Adrenal gland (tissue), 12 donors: ENCODE measurements around the gene PMEPA1. TPM values are rescaled to one million over a fixed set of nuclear protein-coding genes. Genes with fewer than 3 reads are reported as not detected.

Experiments used
- DNase-seq, 7 donors: peaks; one replicate each; pipeline ENCODE4 v3.0.0-alpha.2; 2019 to 2020
- H3K27ac ChIP-seq, 5 donors: fragments of 200-600 bp; sonication (generic) in 4 of 5; 1 replicate in 3 of 5; 2 replicates in 2 of 5; pipeline versions ENCODE4 v1.5.1 to v1.8.0; 2016 to 2020; ENCODE audit warnings: mild to moderate bottlenecking in 1 of 5
- H3K27me3 ChIP-seq: fragments of 200-600 bp; 2 replicates; pipeline ENCODE4 v1.8.0; 2021
- H3K36me3 ChIP-seq, 2 donors: fragments of 200-600 bp; replicated peaks in 1 of 2; 1 replicate in 1 of 2; 2 replicates in 1 of 2; pipeline versions ENCODE4 v1.5.1 to v1.8.0; 2018 to 2022
- H3K4me1 ChIP-seq, 2 donors: fragments of 200-600 bp; replicated peaks in 1 of 2; 1 replicate in 1 of 2; 2 replicates in 1 of 2; pipeline versions ENCODE4 v1.5.1 to v1.8.0; 2018 to 2021
- H3K4me3 ChIP-seq, 4 donors: fragments of 200-600 bp; sonication (generic) in 3 of 4; one replicate each; pipeline ENCODE4 v1.5.1; 2016 to 2018
- H3K9me3 ChIP-seq, 3 donors: fragments of 200-600 bp; sonication (generic) in 1 of 3; replicated peaks in 1 of 3; 1 replicate in 2 of 3; 2 replicates in 1 of 3; pipeline versions ENCODE4 v1.5.1 to v1.8.0; 2016 to 2021
- CTCF ChIP-seq, 6 experiments: fragments of 450-650 bp in 4 of 6; fragments of 200-600 bp in 2 of 6; sonication (generic) in 1 of 6; IDR thresholded peaks; 1 replicate in 5 of 6; 2 replicates in 1 of 6; pipeline versions ENCODE4 v1.5.1 to v1.8.0; 2016 to 2021; ENCODE audit warnings: antibody characterized with exemption in 6 of 6, mild to moderate bottlenecking in 2 of 6, moderate library complexity in 1 of 6
- POLR2A ChIP-seq, 2 donors: fragments of 450-650 bp; IDR thresholded peaks; one replicate each; pipeline ENCODE4 v1.6.1; 2017; ENCODE audit warnings: antibody characterized with exemption in 2 of 2, mild to moderate bottlenecking in 2 of 2, moderate library complexity in 1 of 2
- WGBS, 4 donors: extraction: QIAGEN DNeasy Blood & Tissue Kit in 2 of 4; methylation state at CpG; one replicate each; pipeline versions ENCODE4 v1.1.5 to v1.1.7; 2013 to 2017; 5-methylcytosine and 5-hydroxymethylcytosine counted together
- intact Hi-C, 2 donors: fragments of 100-400 bp; cut with DNase I; formaldehyde crosslinking; loops; one replicate each; pipeline versions ENCODE4 v1.14.1 to v1.15.0; 2022 to 2023
- polyA plus RNA-seq, 3 donors: library from polyadenylated mRNA; stranded (reverse); fragments of 200-250 nt in 2 of 3; fragments of 350-450 nt in 1 of 3; fragmentation: Illumina TruSeq in 1 of 3; extraction: RNeasy Lipid Tissue Mini Kit (QIAGEN cat#74804) in 1 of 3; gene quantifications; one replicate each; pipeline ENCODE4 v1.2.3, GENCODE V29; 2013 to 2014
- total RNA-seq, 9 donors: library from RNA; depleted of rRNA in 4 of 9; stranded (reverse); fragments of >200 nt in 4 of 9; fragments of 120-200 nt in 1 of 9; fragmentation: NEBNext Ultra II Directional in 1 of 9; extraction: Animal tissue kit (Norgen Biotek cat#: 25700) in 1 of 9; gene quantifications; one replicate each; pipeline versions ENCODE4 v1.1.0 to v1.2.4, GENCODE V29; 2013 to 2023
- donor health status: healthy with polysubstance abuse.
- donor health status: Bipolar disorder and iron deficiency.
- donor health status: DM: yes; HTN: yes; CAD: no.
- donor health status: DM: no; HTN: no; CAD: no.
- donor health status: DM: no; HTN: no; CAD: no.
- donor health status: DM: yes; HTN: yes; CAD: no.

Gene PMEPA1
- total and polyA plus RNA-seq, 12 donors = 1.2 to 36.0 (median 10.0) TPM

DNA sequence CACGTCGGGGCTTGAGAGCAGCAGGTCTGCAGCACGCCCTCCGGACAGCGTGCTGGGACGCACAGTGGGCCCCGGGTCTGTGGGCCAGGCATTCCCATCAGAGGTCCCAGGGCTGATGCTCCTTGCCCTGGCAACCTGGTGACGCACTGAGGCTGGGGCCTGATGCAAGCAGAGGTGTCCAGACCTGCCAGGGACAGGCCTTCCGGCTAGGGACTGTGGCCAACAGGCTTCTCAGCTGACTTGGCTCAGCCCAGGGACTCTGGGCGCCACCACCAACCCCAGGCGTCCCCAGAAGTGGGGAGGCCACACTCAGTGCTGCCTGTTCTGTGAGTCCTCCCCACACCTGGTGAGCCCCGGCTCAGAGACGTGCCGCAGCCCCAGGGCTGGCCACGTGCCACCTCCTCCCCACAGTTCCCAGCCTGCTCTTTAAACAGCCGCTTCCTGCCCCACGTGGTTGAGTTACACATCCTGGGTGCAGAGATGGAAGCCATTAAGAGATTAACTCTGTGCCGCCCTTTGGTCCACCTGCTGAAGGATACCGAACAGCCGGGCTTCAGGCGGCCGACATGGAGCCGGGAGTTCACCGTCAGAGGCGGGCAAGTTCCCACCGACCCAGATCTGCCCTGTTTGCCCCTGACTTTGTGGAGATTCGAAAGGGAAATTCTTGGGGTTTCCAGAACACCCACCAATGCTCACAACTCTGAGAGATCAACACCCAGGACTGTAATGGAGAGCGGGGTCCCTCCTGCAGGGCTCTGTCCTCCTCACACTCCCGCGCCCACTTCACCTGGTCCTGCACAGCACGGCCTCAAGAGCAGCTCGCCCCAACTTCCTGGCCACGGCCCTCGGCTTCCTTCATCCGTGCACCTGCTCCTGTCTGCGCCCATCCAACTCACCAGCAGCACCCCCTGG, 52.0 kb downstream of the PMEPA1 start:
- TF ChIP-seq POLR2A (IDR thresholded peaks at IDR 0.05) = no peak
- TF ChIP-seq CTCF (IDR thresholded peaks at IDR 0.05) = no peak
- no peaks in the 10 kb centered on the region for H3K27me3 ChIP-seq
- H3K9me3 ChIP-seq = no peaks in the 10 kb centered on the region
- no peaks in the 10 kb centered on the region for H3K4me1 ChIP-seq
- intact Hi-C loops = loop anchor here (5.0 to 10.0 kb wide), 3 partner anchors 427 to 517 kb away; no protein-coding TSS in a partner anchor
- no peak overlapping the region for H3K27ac ChIP-seq
- WGBS, 4 donors = 82 to 88% (median 84%) methylated on average over 19 to 36 of the region's 36 CpGs
- peak in 5 of 7 donors; percentile 10 to 82 (median 21) for DNase-seq
- no peak overlapping the region for H3K4me3 ChIP-seq
- peaks cover 0 to 13% of the 10 kb centered on the region in 2 donors for H3K36me3 ChIP-seq

DNA sequence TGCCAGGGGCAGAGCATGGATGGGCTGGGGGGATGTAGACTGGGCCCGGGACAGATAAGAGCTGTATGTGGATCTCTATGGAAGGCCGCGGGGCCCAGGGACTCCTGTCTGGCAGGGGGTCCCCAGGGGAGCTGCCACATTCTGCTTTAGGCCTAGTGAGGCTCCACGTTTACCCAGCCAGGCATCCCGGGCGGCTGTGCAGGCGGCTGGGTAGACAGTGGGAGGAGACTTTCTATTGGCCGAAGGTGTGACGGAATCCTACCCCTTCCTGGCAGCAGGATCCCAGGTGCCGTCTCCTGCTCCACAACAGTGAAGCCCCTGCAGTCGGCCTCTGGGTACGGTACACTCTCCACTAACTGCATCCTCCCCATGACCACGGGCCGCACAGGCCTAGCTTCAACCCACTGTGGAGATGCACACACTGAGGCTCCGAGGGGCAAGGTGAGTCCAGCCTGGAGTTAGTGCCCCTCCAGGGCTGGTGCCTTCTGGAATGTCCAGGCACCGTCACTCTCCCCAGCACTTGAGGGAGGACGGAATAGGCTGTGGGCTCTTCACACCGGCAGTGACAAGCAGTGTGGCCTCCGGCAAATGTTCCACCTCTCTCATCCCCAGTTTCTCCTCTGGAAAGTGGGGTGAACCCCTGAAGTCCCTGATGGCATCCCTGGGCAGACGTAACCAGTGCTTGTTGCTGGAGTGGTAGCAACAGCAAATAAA, 52.8 kb downstream of the PMEPA1 start:
- TF ChIP-seq CTCF (IDR thresholded peaks at IDR 0.05) (no peak), POLR2A (IDR thresholded peaks at IDR 0.05) (no peak)
- 90 to 94% (median 92%) methylated on average over 5 to 20 of the region's 20 CpGs for WGBS, 4 donors
- Histone ChIP-seq H3K27ac (no peak overlapping the region), H3K9me3 (no peaks in the 10 kb centered on the region), H3K27me3 (no peaks in the 10 kb centered on the region), H3K4me1 (no peaks in the 10 kb centered on the region), H3K36me3 (peaks cover 0 to 21% of the 10 kb centered on the region in 2 donors), H3K4me3 (no peak overlapping the region)
- intact Hi-C loops = loop anchor here (5.0 to 10.0 kb wide), 3 partner anchors 428 to 518 kb away; no protein-coding TSS in a partner anchor
- DNase-seq = peak in 4 of 7 donors; percentile 6 to 43 (median 14)

- Histone ChIP-seq H3K27ac (no peak overlapping the region), H3K9me3 (no peaks in the 10 kb centered on the region), H3K36me3 (peaks cover 0 to 23% of the 10 kb centered on the region in 2 donors), H3K4me3 (no peak overlapping the region), H3K27me3 (no peaks in the 10 kb centered on the region), H3K4me1 (no peaks in the 10 kb centered on the region)
- intact Hi-C loops = loop anchor here (5.0 to 10.0 kb wide), 3 partner anchors 428 to 518 kb away; no protein-coding TSS in a partner anchor
- no peak for TF ChIP-seq POLR2A (IDR thresholded peaks at IDR 0.05)
- no peak for TF ChIP-seq CTCF (IDR thresholded peaks at IDR 0.05)
- peak in 3 of 7 donors; percentile 10 to 46 (median 14) for DNase-seq
- whole genome bisulfite sequencing, 4 donors = 87 to 90% (median 89%) methylated on average over 10 to 15 of the region's 15 CpGs
Observed at GRCh38 chr20:57656252-57656820, 53.5 kb downstream of the PMEPA1 start.

DNA sequence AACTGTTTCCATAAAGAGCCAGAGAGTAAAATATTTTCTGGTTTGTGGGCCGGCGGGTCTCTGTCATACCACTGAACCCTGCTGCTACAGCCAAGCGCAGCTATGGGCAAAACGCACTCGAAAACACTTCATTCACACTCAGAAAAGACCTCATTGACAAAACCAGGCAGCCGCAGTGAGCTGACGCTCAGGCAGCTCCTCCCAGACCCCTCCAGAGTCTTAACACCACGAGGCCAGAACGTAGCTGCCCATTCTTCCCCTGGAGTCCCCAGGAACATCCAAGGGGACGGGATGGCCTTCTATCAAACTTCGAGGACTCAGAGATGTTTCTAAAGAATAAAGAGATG, 54.0 kb downstream of the PMEPA1 start:
- H3K27ac ChIP-seq = no peak overlapping the region
- H3K9me3 ChIP-seq = no peaks in the 10 kb centered on the region
- peak in 1 of 7 donors; percentile 9 for DNase-seq
- 79 to 91% (median 86%) methylated on average over 10 to 11 of the region's 11 CpGs for WGBS, 4 donors
- no peak overlapping the region for H3K4me3 ChIP-seq
- TF ChIP-seq CTCF (IDR thresholded peaks at IDR 0.05) = no peak
- no peak for TF ChIP-seq POLR2A (IDR thresholded peaks at IDR 0.05)
- H3K4me1 ChIP-seq = no peaks in the 10 kb centered on the region
- H3K36me3 ChIP-seq = peaks cover 0 to 23% of the 10 kb centered on the region in 2 donors
- intact Hi-C loops = loop anchor here (5.0 to 10.0 kb wide), 3 partner anchors 429 to 519 kb away; no protein-coding TSS in a partner anchor
- no peaks in the 10 kb centered on the region for H3K27me3 ChIP-seq
